Stimulated activated CD8-positive, alpha-beta memory T cell treated with anti-CD3 and anti-CD28 coated beads, Interleukin-15, amount 100 ng/mL, for 48 hours (primary cell): Measurements from ENCODE around the gene PEAK1.
A peak's percentile ranks its signal among the peaks of the same experiment; 100 is the strongest.
"Not testable (repeated sequence)": the region's sequence is repeated elsewhere in the genome, so short reads cannot be mapped to it uniquely, and the experiment has no call there.

ENCODE experiments used
- DNase-seq, 2 donors: peaks; one replicate each; pipeline ENCODE4 v3.0.0-alpha.2; 2020; ENCODE audit warnings: low read depth in 2 of 2

Gene PEAK1

GRCh38 chr15:77296773-77297337 lies 123.0 kb downstream of the PEAK1 start:
- no peak for DNase-seq

GRCh38 chr15:77295446-77295845 lies 124.5 kb downstream of the PEAK1 start:
- DNase-seq: no peak

GRCh38 chr15:77292969-77293558 lies 126.8 kb downstream of the PEAK1 start:
- DNase-seq: no peak

GRCh38 chr15:77291107-77291506 lies 128.8 kb downstream of the PEAK1 start:
- no peak for DNase-seq

- no peak for DNase-seq
Measured at GRCh38 chr15:77287385-77287784, 132.5 kb downstream of the PEAK1 start.

GRCh38 chr15:77285057-77285997 lies 134.6 kb downstream of the PEAK1 start:
- DNase-seq: no peak

GRCh38 chr15:77282333-77282732 lies 137.6 kb downstream of the PEAK1 start:
- no peak for DNase-seq

GRCh38 chr15:77276943-77277342 lies 143.0 kb downstream of the PEAK1 start:
- no peak for DNase-seq

GRCh38 chr15:77276096-77276495 lies 143.8 kb downstream of the PEAK1 start:
- no peak for DNase-seq

GRCh38 chr15:77273136-77273535 lies 146.8 kb downstream of the PEAK1 start:
- not testable (repeated sequence) for DNase-seq

GRCh38 chr15:77266708-77267386 lies 153.1 kb downstream of the PEAK1 start:
- DNase-seq: no peak

- no peak for DNase-seq
Measured at GRCh38 chr15:77255385-77255784, 164.5 kb downstream of the PEAK1 start.

GRCh38 chr15:77251662-77252061 lies 168.2 kb downstream of the PEAK1 start:
- DNase-seq: peak in 1 of 2 donors; percentile 6

- DNase-seq: no peak
Measured at GRCh38 chr15:77247116-77247515, 172.8 kb downstream of the PEAK1 start.

GRCh38 chr15:77243716-77244401 lies 176.0 kb downstream of the PEAK1 start:
- no peak for DNase-seq

GRCh38 chr15:77243135-77243534 lies 176.8 kb downstream of the PEAK1 start:
- no peak for DNase-seq

- no peak for DNase-seq
Measured at GRCh38 chr15:77239882-77240608, 179.9 kb downstream of the PEAK1 start.

GRCh38 chr15:77235566-77235965 lies 184.3 kb downstream of the PEAK1 start:
- DNase-seq: no peak

- no peak for DNase-seq
Measured at GRCh38 chr15:77228828-77229227, 191.1 kb downstream of the PEAK1 start.

GRCh38 chr15:77226652-77227051 lies 193.3 kb downstream of the PEAK1 start:
- no peak for DNase-seq

GRCh38 chr15:77225646-77226045 lies 194.3 kb downstream of the PEAK1 start:
- DNase-seq: no peak
